GM19395 (cell line): ENCODE data around the gene OR2B2.
A peak's percentile ranks its signal among the peaks of the same experiment; 100 is the strongest.

ENCODE experiments used
- ATAC-seq: cut with Tn5 transposase; IDR thresholded peaks from one replicate; pipeline ENCODE4 v1.9.1; 2021; ENCODE audit warnings: mild to moderate bottlenecking, moderate library complexity; ENCODE audit not compliant: unreplicated experiment

Gene OR2B2

GRCh38 chr6:27867945-27868300, 44.3 kb downstream of the OR2B2 start:
- no peak for ATAC-seq

GRCh38 chr6:27867051-27867944, 44.9 kb downstream of the OR2B2 start:
- no peak for ATAC-seq

DNA sequence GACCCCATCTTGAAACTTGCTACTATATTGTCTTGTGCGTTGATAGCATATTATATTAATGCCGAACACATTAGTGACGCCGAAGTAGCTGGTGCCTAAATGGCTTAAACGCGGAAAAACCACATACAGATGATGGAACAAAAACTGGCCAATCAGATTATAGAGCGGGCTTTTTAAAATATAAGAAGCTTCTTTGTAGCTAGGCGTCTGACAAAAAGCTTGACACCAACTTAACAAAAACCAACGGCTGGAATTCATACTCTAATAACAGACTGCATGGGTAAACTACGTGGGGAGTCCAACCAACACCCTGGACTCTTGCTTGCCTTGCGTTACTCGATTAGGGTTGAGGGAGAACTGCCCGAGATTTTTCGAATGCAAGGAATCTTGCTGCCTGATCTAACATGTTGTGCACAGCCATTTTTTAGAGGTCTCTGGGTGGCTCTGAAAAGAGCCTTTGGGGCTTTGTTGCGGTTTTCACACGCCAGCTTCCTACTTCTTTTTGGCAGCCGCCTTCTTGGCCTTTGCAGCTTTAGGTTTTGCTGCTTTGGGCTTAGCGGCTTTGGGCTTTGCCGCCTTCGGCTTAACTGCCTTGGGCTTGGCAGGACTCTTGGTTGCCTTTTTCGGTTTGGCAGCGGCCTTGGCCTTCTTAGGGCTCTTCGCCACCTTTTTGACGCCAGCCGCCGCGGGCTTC, 45.7 kb downstream of the OR2B2 start:
- ATAC-seq, result no peak

DNA sequence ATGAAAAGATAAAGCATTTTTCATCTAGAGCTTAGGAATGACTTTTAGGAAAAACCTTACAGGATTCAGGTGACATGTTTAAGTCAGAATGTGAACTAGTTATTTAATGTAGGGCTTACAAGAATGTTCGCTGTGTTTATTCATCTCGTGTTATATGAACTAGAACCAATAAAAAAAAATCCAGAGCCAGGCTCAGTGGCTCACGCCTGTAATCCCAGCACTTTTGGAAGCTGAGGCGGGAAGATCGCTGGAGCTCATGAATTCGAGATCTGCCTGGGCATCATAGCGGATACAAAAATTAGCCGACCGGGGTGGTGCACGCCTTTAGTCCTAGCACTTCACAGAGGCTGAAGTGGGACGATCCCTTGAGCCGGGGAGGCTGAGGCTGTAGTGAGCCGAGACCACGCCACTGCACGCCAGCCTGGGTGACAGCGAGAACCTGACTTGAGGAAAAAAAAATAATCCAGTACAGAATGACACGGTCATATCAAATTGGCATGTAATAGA, 46.3 kb downstream of the OR2B2 start:
- ATAC-seq, result no peak

DNA sequence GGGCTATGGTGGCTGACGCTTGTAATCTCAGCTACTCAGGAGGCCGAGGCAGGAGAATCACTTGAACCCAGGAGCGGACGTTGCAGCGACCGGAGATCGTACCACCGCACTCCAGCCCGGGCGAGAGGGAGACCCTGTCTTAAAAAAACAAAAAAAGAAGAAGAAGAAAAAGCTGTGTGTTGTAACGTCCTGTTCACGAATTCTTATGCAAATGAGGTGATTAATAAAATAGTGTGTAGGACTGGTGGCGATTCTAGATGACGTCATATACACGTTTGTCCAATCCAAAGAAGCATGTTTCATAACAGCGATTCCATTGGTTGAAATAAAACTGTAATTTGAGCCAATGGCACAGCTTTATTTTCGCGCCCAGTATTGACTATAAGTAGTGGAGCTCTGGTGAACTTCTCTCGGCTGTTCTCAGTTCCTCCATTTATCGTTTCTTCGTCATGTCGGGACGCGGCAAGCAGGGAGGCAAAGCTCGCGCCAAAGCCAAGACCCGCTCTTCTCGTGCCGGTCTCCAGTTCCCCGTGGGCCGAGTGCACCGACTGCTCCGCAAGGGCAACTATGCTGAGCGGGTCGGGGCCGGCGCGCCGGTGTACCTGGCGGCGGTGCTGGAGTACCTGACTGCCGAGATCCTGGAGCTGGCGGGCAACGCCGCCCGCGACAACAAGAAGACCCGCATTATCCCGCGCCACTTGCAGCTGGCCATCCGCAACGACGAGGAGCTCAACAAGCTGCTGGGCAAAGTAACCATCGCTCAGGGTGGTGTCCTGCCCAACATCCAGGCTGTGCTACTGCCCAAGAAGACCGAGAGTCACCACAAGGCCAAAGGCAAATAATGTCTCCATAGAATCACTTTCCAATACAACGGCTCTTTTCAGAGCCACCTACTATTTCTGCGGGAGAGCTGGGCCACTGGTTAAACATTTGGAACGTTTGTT, 47.0 kb downstream of the OR2B2 start:
- peak; percentile 60 for ATAC-seq

DNA sequence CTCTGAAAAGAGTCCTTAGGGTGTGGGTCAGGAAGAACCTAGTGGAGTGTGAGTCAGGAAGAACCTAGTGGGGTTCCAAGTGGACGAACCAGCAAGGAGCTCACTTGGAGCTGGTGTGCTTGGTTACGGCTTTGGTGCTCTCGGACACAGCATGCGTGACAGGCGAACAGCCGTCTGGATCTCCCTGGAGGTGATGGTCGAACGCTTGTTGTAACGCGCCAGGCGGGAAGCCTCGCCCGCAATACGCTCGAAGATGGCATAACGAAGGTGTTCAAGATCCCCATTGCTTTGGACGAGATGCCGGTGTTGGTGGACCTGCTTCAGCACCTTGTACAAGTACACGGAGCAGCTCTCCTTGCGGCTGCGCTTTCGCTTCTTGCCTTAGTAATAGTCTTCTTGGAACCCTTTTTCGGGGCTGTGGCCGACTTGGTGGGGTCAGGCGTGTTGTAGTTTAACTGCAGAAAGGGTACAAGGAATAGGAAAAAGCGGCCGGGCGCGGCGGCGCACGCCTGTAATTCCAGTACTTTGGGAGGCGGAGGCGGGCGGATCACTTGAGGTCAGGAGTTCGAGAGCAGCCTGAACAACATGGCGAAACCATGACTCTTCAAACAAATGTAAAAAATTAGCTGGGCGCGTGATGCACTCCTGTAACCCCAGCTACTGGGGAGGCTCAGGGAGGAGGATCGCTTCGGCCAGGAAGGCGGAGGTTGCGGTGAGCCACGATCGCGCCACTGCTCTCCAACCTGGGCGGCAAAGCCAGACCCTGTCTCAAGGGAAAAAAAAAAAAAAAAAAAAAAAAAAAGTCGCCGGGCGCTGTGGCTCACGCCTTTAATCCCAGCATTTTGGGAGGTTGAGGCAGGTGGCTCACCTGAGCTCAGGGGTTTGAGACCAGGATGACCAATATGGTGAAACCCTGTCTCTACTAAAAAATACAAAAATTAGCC, 48.0 kb downstream of the OR2B2 start:
- ATAC-seq, result no peak

GRCh38 chr6:27862396-27863066, 49.7 kb downstream of the OR2B2 start:
- no peak for ATAC-seq

DNA sequence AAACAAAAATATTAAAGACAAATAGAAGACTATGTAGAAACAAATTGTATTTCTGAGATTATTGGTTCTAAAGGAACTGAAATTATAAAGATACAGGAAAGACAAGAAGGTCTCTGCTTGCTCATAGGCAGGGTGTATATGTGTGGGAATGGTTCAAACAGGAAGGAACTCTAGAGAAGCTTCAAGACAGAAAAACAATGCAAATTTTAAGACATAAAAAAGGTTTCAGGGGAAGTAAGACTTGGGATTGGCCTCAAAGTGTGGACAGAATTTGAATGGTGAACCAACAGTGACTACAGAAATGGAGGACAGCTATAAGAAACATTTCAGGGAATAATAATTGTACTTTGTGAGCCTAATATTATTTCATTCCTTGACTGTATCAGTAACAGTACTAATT, 50.3 kb downstream of the OR2B2 start:
- ATAC-seq, result no peak

DNA sequence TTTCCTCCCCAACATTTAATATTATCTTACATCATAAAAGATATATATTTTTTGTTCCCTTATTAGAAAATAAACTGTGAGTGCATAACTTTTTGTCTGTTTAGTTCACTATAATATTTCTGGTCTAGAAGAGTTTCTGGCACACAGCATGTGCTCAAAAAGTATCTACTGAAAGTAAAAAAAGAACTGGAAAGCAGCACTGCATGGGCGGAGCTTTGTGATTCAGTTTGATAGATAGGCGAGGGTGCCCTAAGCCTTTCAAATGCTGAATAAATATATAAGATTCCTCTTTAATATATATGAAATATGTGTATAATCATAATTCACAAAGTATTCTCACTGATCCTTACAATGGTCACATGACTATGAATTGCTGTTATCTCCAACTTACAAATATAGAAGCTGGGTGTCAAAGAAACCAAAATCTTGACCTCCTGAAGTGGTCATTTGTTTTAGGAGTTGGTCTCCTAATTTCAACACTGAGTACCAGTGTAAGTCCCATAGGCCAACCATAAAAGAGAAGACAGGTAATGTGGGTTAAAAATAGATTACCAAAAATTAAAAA, 50.8 kb downstream of the OR2B2 start:
- no peak for ATAC-seq
